Effector memory CD4-positive, alpha-beta T cell (primary cell): ENCODE results near the gene FOXE3.
"Not testable (repeated sequence)": the region's sequence is repeated elsewhere in the genome, so short reads cannot be mapped to it uniquely, and the experiment has no call there.

Experiments used
- DNase-seq, 3 donors: peaks; one replicate each; pipeline ENCODE4 v3.0.0-alpha.2; 2020
- H3K27ac ChIP-seq: 2 replicates; pipeline ENCODE4 v1.7.0; 2013; ENCODE audit warnings: mild to moderate bottlenecking, low read length, moderate library complexity; ENCODE audit not compliant: insufficient read depth, poor library complexity, severe bottlenecking
- H3K27me3 ChIP-seq: replicated peaks from 2 replicates; pipeline ENCODE4 v1.7.0; 2013; ENCODE audit warnings: mild to moderate bottlenecking, low read length; ENCODE audit not compliant: insufficient read depth, control insufficient read depth, poor library complexity, severe bottlenecking
- H3K36me3 ChIP-seq: 2 replicates; pipeline ENCODE4 v1.7.0; 2013; ENCODE audit warnings: mild to moderate bottlenecking, low read length, moderate library complexity; ENCODE audit not compliant: control insufficient read depth, insufficient read depth
- H3K4me1 ChIP-seq: 2 replicates; pipeline ENCODE4 v1.7.0; 2013; ENCODE audit warnings: low read length, mild to moderate bottlenecking; ENCODE audit not compliant: control insufficient read depth, insufficient read depth, poor library complexity, severe bottlenecking
- H3K4me3 ChIP-seq: 2 replicates; pipeline ENCODE4 v1.7.0; 2013; ENCODE audit warnings: low read length, low read depth, mild to moderate bottlenecking; ENCODE audit not compliant: insufficient read depth, poor library complexity, severe bottlenecking
- H3K9me3 ChIP-seq: 2 replicates; pipeline ENCODE4 v1.7.0; 2013; ENCODE audit warnings: mild to moderate bottlenecking, low read length, moderate library complexity; ENCODE audit not compliant: control insufficient read depth

The FOXE3 gene

DNA sequence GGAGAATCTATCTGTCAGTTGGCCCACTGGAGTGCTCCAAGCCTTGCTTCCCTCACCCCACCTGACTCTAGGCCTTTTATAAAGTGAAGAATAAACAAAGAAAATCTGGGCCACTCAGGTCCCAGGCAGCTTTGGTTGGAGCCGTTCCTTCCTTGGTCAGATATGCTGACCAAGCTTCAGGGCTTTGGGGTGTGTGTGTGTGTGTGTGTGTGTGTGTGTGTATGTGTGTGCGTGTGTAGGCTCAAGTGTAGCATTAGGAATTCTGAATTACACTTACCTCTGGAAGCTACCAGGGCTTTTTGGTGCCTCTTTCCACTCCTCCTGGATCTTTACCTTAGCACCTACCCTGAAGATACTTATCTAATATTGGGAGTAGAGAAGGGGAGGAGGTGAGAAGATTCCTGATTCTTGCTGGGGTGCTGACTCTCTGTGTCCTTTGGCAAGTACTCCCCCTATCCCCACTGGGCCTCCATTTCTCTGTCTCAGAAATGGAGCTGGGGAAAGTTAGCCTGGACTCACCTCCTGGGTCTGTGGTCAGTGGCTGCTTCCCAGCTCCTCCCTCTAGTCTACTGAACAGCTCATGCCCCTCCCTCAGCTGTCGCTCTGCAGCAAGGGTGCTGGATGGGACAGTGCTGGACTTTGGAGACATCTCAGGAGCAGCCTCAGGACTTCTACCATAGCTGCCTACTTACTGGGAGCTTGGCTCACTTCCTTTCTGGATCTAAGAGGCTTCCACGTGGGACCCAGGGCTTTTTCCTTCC, 32.6 kb downstream of the FOXE3 start:
- H3K27ac ChIP-seq = no peak overlapping the region
- DNase-seq = no peak
- peaks cover 9% of the 10 kb centered on the region for H3K4me1 ChIP-seq
- H3K36me3 ChIP-seq = no peaks in the 10 kb centered on the region
- no peaks in the 10 kb centered on the region for H3K9me3 ChIP-seq
- no peak overlapping the region for H3K4me3 ChIP-seq
- H3K27me3 ChIP-seq = peaks cover 75% of the 10 kb centered on the region

- Histone ChIP-seq H3K27ac (no peak overlapping the region), H3K27me3 (peaks cover 64% of the 10 kb centered on the region), H3K4me3 (no peak overlapping the region), H3K4me1 (peaks cover 3% of the 10 kb centered on the region), H3K9me3 (no peaks in the 10 kb centered on the region), H3K36me3 (no peaks in the 10 kb centered on the region)
- no peak for DNase-seq
These were observed 33.9 kb downstream of the FOXE3 start for GRCh38 chr1:47449822-47450552.

GRCh38 chr1:47450606-47451005, 34.5 kb downstream of the FOXE3 start:
- no peak for DNase-seq
- Histone ChIP-seq H3K9me3 (no peaks in the 10 kb centered on the region), H3K4me3 (no peak overlapping the region), H3K36me3 (no peaks in the 10 kb centered on the region), H3K4me1 (no peaks in the 10 kb centered on the region), H3K27me3 (peaks cover 59% of the 10 kb centered on the region), H3K27ac (no peak overlapping the region)

DNA sequence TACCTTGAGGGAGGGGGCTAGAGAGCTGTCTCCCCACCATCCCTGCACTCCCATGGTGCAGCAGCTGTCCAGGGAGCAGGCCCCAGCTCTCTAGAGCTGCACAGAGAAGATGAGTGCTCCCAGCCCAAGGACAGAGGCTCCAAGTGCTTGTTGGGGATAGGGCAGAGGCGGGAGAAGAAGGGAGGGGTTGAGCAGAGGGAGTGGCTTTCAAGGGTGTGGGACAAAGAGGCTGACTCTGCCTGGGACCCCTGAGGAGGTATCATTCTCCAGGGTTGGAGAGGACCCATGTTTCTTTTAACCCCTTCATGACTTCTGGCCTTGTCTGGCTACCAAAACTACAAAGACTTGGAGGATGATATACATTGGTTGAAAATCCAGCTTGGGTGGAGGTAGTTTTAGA, 36.3 kb downstream of the FOXE3 start:
- no peaks in the 10 kb centered on the region for H3K36me3 ChIP-seq
- H3K4me1 ChIP-seq = no peaks in the 10 kb centered on the region
- H3K27me3 ChIP-seq = peaks cover 42% of the 10 kb centered on the region
- no peak overlapping the region for H3K4me3 ChIP-seq
- DNase-seq = no peak
- H3K27ac ChIP-seq = no peak overlapping the region
- no peaks in the 10 kb centered on the region for H3K9me3 ChIP-seq

- DNase-seq, H3K36me3 ChIP-seq, H3K4me1 ChIP-seq, H3K9me3 ChIP-seq, H3K4me3 ChIP-seq, H3K27ac ChIP-seq: not testable (repeated sequence)
- peaks cover 28% of the 10 kb centered on the region for H3K27me3 ChIP-seq
These were observed 37.8 kb downstream of the FOXE3 start for GRCh38 chr1:47453910-47454309.

DNA sequence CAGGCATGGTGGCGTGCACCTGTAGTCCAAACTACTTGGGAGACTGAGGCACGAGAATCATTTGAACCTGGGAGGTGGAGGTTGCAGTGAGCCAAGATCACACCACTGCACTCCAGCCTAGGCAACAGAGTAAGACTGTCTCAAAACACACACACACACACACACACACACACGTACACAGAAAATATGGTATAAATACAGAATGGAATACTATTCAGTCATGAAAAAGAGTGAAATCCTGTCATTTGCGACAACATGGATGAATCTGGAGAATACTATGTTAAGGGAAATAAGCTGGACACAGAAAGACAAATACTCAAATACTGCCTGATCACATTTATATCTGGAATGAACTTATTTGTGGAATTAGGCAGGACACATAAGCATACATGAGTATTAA, 40.2 kb downstream of the FOXE3 start:
- Histone ChIP-seq H3K4me3 (no peak overlapping the region), H3K27me3 (peaks cover 11% of the 10 kb centered on the region), H3K4me1 (no peaks in the 10 kb centered on the region), H3K27ac (no peak overlapping the region), H3K36me3 (no peaks in the 10 kb centered on the region), H3K9me3 (no peaks in the 10 kb centered on the region)
- no peak for DNase-seq

GRCh38 chr1:47457547-47457946, 41.5 kb downstream of the FOXE3 start:
- H3K4me3 ChIP-seq, H3K36me3 ChIP-seq, H3K9me3 ChIP-seq, H3K4me1 ChIP-seq, H3K27ac ChIP-seq, H3K27me3 ChIP-seq, DNase-seq: not testable (repeated sequence)

DNA sequence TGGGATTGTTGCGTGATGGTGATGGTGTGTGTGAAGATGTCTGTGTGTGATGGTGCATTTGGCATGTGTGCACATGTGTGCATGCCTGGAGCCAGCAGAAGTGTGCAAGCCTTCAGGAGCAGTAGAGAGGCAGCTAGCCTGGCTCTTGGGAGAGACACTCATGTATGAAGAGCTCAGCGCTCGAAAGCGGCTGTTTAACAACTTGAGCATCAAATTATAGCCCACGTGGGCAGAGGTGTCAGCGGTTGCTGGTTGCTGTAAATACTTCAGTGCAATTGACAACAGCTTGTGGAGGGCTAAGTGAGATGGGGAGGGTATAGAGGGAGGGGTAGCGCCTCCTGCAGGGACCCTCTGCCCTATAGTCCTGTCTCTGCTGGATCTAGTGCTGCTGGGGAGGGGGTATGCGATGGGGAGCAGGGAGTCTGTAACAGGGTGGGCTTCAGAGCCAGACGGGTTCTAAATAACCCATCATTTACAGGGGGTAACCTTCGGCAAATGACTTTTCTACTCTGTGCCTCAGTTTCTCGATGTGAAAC, 43.2 kb downstream of the FOXE3 start:
- H3K9me3 ChIP-seq = no peaks in the 10 kb centered on the region
- peaks cover 3% of the 10 kb centered on the region for H3K27me3 ChIP-seq
- no peak overlapping the region for H3K27ac ChIP-seq
- H3K4me3 ChIP-seq = no peak overlapping the region
- H3K36me3 ChIP-seq = no peaks in the 10 kb centered on the region
- no peak for DNase-seq
- no peaks in the 10 kb centered on the region for H3K4me1 ChIP-seq

DNA sequence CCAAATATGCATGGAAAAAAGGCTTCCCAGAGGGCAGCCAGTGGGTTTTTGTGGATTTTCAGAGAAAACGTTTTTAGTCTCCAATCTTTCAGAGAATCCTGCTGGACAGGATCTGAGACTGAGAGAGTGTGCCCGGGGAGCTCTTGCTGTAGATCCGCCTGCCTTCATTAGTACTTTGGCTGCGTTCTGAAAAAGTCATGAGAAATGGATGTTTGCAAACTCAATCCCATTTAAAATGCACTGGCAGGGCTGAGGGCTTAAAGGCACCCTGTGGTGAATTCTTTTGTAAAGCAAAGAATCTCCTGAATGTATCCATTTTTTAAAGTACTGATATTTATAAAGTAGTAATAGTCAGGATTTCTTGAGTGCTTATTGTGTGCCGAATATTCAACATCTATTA, 44.0 kb downstream of the FOXE3 start:
- no peak overlapping the region for H3K4me3 ChIP-seq
- H3K27ac ChIP-seq = no peak overlapping the region
- H3K36me3 ChIP-seq = no peaks in the 10 kb centered on the region
- H3K9me3 ChIP-seq = no peaks in the 10 kb centered on the region
- no peaks in the 10 kb centered on the region for H3K4me1 ChIP-seq
- no peak for DNase-seq
- H3K27me3 ChIP-seq = peaks cover under 1% of the 10 kb centered on the region

DNA sequence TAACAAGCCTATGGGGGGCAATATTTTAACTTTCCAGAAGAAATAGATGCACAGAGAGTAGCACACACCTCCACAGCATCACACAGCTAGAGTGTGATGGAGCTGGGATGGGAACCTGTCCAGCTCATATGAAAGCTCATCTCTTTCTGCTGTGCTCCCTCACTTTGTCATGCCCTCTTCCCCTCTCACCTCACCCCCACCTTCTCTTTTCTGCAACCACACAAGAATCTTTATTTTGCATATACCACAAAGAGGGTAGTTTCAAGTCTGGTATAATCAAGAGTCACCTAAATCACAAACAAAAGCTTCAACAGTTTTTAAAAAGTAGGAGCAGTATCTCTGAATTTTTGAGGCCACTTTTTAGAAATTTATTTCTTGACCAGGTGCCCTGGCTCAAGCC, 44.4 kb downstream of the FOXE3 start:
- H3K4me1 ChIP-seq = no peaks in the 10 kb centered on the region
- no peak overlapping the region for H3K4me3 ChIP-seq
- DNase-seq = no peak
- H3K27me3 ChIP-seq = no peaks in the 10 kb centered on the region
- H3K27ac ChIP-seq = no peak overlapping the region
- no peaks in the 10 kb centered on the region for H3K36me3 ChIP-seq
- H3K9me3 ChIP-seq = no peaks in the 10 kb centered on the region
